HG03139 (cell line): ENCODE measurements around the gene ZNF423.

Experiments used
- ATAC-seq: cut with Tn5 transposase; IDR thresholded peaks from one replicate; pipeline ENCODE4 v1.9.1; 2021; ENCODE audit not compliant: unreplicated experiment

ZNF423 gene

GRCh38 chr16:49788572-49788971, 67.3 kb downstream of the ZNF423 start:
- ATAC-seq, result no peak

- no peak for ATAC-seq
Observed at GRCh38 chr16:49786926-49787557, 68.9 kb downstream of the ZNF423 start.

GRCh38 chr16:49785970-49786369, 69.9 kb downstream of the ZNF423 start:
- no peak for ATAC-seq

- no peak for ATAC-seq
Observed at GRCh38 chr16:49782405-49782804, 73.5 kb downstream of the ZNF423 start.

GRCh38 chr16:49781401-49781800, 74.5 kb downstream of the ZNF423 start:
- no peak for ATAC-seq

GRCh38 chr16:49780433-49780832, 75.5 kb downstream of the ZNF423 start:
- ATAC-seq, result no peak

- no peak for ATAC-seq
Observed at GRCh38 chr16:49779979-49780378, 75.9 kb downstream of the ZNF423 start.

GRCh38 chr16:49778202-49778930, 77.5 kb downstream of the ZNF423 start:
- no peak for ATAC-seq

- ATAC-seq, result no peak
Observed at GRCh38 chr16:49776734-49777133, 79.2 kb downstream of the ZNF423 start.

GRCh38 chr16:49776085-49776595, 79.8 kb downstream of the ZNF423 start:
- no peak for ATAC-seq

- ATAC-seq, result no peak
Observed at GRCh38 chr16:49775581-49775980, 80.3 kb downstream of the ZNF423 start.

GRCh38 chr16:49775018-49775417, 80.9 kb downstream of the ZNF423 start:
- no peak for ATAC-seq

- ATAC-seq, result no peak
Observed at GRCh38 chr16:49773534-49774475, 82.1 kb downstream of the ZNF423 start.

- no peak for ATAC-seq
Observed at GRCh38 chr16:49767998-49768397, 87.9 kb downstream of the ZNF423 start.

GRCh38 chr16:49767414-49767813, 88.5 kb downstream of the ZNF423 start:
- no peak for ATAC-seq

GRCh38 chr16:49766225-49766624, 89.7 kb downstream of the ZNF423 start:
- ATAC-seq, result no peak

GRCh38 chr16:49763826-49764225, 92.1 kb downstream of the ZNF423 start:
- no peak for ATAC-seq

- no peak for ATAC-seq
Observed at GRCh38 chr16:49760815-49761214, 95.1 kb downstream of the ZNF423 start.

- no peak for ATAC-seq
Observed at GRCh38 chr16:49757559-49758069, 98.3 kb downstream of the ZNF423 start.

- ATAC-seq, result no peak
Observed at GRCh38 chr16:49756775-49757558, 98.9 kb downstream of the ZNF423 start.
